Mesothelial cell of epicardium (in vitro differentiated cells): Measurements from ENCODE around the gene DGKD. TPM values are rescaled to one million over a fixed set of nuclear protein-coding genes. Genes with fewer than 3 reads are reported as not detected.

ENCODE experiments used
- DNase-seq, 2 experiments: peaks; one replicate each; pipeline ENCODE4 v3.0.0; 2021; ENCODE audit warnings: low spot score in 2 of 2; ENCODE audit not compliant: unreplicated experiment in 2 of 2
- H3K27ac Mint-ChIP-seq: 2 replicates; pipeline ENCODE4 v1.8.0; 2021; ENCODE audit warnings: mixed read lengths
- H3K27me3 Mint-ChIP-seq: 2 replicates; pipeline ENCODE4 v1.8.0; 2021; ENCODE audit warnings: low read depth, mixed read lengths
- H3K36me3 Mint-ChIP-seq: 2 replicates; pipeline ENCODE4 v1.8.0; 2021; ENCODE audit warnings: mixed read lengths
- H3K4me1 Mint-ChIP-seq: 2 replicates; pipeline ENCODE4 v1.8.0; 2021; ENCODE audit warnings: mixed read lengths
- H3K4me3 Mint-ChIP-seq: 2 replicates; pipeline ENCODE4 v1.8.0; 2021; ENCODE audit warnings: mild to moderate bottlenecking, moderate library complexity, mixed read lengths
- H3K9me3 Mint-ChIP-seq: 2 replicates; pipeline ENCODE4 v1.8.0; 2021; ENCODE audit warnings: mixed read lengths
- total RNA-seq: library from RNA; stranded (reverse); gene quantifications from 3 replicates; pipeline ENCODE4 v1.2.1, GENCODE V29; 2021
- TF ChIP-seq, protein P1 (sequence below): fragments of 200-600 bp; sonication (generic); IDR thresholded peaks from one replicate; pipeline ENCODE4 v1.5.0; 2021; ENCODE audit warnings: antibody characterized with exemption; ENCODE audit not compliant: unreplicated experiment

The DGKD gene
- total RNA-seq, 1 donor from 2014 or later = 64.5 TPM

DNA sequence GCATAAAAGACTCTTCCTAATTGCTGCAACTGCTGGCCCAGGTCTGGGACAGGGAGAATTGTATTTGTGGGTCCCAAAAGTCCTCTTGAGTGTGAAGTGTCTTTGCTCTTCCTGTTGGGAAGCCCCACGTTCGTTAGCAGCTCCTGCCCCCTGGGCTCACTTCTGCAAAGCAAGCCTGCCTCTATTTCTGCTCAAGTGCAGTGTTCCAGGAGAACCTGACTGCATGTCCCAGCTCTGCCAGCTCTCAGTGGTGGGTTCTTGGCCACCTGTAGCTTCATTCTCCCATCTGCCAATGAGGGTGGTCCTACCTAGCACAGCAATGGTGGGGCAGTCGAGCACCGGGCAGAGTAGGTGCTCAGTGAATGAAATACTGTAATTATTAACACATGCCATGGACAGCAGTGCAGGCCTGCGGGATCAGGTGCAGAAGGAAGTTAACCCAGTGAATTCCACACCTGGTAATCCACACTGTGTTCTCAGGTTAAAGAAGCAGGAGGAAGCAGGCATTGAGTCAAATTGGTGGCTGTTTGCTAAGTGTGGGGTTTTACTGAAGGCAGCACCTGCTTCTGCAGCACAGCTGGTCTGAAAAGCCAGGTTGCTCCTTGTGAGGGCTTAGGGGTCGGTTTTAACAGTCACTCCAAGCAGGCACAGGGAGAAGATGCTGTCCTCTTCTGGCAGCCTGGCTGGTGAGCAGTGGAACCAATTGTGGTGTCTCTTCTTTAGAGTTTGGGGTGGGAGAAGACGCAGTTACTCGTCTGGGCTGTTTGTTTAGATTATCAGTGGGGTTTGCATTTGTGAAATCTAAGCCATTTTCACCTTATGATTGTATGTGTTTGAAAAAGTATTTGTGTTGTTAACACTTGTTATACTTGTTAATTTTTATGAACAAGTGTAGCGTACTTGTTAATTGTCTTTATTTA is 54.3 kb downstream of the DGKD start:
- H3K9me3 Mint-ChIP-seq = peaks cover 34% of the 10 kb centered on the region
- TF ChIP-seq, protein P1, sequence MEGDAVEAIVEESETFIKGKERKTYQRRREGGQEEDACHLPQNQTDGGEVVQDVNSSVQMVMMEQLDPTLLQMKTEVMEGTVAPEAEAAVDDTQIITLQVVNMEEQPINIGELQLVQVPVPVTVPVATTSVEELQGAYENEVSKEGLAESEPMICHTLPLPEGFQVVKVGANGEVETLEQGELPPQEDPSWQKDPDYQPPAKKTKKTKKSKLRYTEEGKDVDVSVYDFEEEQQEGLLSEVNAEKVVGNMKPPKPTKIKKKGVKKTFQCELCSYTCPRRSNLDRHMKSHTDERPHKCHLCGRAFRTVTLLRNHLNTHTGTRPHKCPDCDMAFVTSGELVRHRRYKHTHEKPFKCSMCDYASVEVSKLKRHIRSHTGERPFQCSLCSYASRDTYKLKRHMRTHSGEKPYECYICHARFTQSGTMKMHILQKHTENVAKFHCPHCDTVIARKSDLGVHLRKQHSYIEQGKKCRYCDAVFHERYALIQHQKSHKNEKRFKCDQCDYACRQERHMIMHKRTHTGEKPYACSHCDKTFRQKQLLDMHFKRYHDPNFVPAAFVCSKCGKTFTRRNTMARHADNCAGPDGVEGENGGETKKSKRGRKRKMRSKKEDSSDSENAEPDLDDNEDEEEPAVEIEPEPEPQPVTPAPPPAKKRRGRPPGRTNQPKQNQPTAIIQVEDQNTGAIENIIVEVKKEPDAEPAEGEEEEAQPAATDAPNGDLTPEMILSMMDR = no peak
- no peak overlapping the region for H3K27ac Mint-ChIP-seq
- H3K4me3 Mint-ChIP-seq = no peak overlapping the region
- H3K36me3 Mint-ChIP-seq = peaks cover 40% of the 10 kb centered on the region
- no peak for DNase-seq
- no peaks in the 10 kb centered on the region for H3K27me3 Mint-ChIP-seq
- no peaks in the 10 kb centered on the region for H3K4me1 Mint-ChIP-seq

- Mint-ChIP-seq H3K4me1 (no peaks in the 10 kb centered on the region), H3K9me3 (peaks cover 33% of the 10 kb centered on the region), H3K36me3 (peaks cover 36% of the 10 kb centered on the region), H3K4me3 (no peak overlapping the region), H3K27me3 (no peaks in the 10 kb centered on the region), H3K27ac (no peak overlapping the region)
- TF ChIP-seq, protein P1 = no peak
- no peak for DNase-seq
These were observed 55.1 kb downstream of the DGKD start for GRCh38 chr2:233409286-233409991.

- H3K4me1 Mint-ChIP-seq = no peaks in the 10 kb centered on the region
- no peak overlapping the region for H3K27ac Mint-ChIP-seq
These were observed 56.0 kb downstream of the DGKD start for GRCh38 chr2:233410196-233410760.

GRCh38 chr2:233411162-233411561 is 56.9 kb downstream of the DGKD start:
- peaks cover 28% of the 10 kb centered on the region for H3K9me3 Mint-ChIP-seq
- TF ChIP-seq, protein P1 = no peak
- H3K4me1 Mint-ChIP-seq = no peaks in the 10 kb centered on the region
- no peak overlapping the region for H3K4me3 Mint-ChIP-seq
- DNase-seq = no peak
- no peaks in the 10 kb centered on the region for H3K27me3 Mint-ChIP-seq
- H3K36me3 Mint-ChIP-seq = peaks cover 32% of the 10 kb centered on the region
- no peak overlapping the region for H3K27ac Mint-ChIP-seq

More at GRCh38 chr2:233410196-233410760, 56.0 kb downstream of the DGKD start:
- DNase-seq = no peak
- Mint-ChIP-seq H3K36me3 (peaks cover 34% of the 10 kb centered on the region), H3K9me3 (peaks cover 28% of the 10 kb centered on the region), H3K27me3 (no peaks in the 10 kb centered on the region), H3K4me3 (no peak overlapping the region)
- TF ChIP-seq, protein P1 = no peak

DNA sequence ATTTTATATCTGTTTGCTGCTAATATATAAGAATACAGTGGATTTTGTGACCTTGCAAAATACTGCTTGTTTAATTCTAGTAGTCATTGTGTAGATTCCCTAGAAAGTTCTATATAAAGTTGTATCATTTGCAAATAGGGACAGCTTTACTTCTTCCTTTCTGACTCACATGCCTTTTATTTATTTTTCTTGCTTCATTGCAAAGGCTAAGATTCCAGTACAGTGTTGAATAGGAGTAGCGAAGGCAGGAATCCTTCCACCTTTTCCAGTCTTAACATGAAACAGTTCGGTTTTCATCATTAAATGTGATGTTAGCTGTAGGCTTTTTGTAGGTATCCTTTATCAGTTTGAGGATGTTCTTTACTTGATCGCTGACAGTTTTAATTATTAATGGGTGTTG is 58.1 kb downstream of the DGKD start:
- no peak overlapping the region for H3K4me3 Mint-ChIP-seq
- H3K27ac Mint-ChIP-seq = no peak overlapping the region
- no peak for DNase-seq

More for the DNA sequence above, 58.1 kb downstream of the DGKD start:
- H3K27me3 Mint-ChIP-seq = no peaks in the 10 kb centered on the region
- peaks cover 24% of the 10 kb centered on the region for H3K36me3 Mint-ChIP-seq
- peaks cover 28% of the 10 kb centered on the region for H3K9me3 Mint-ChIP-seq
- TF ChIP-seq, protein P1 = no peak
- H3K4me1 Mint-ChIP-seq = no peaks in the 10 kb centered on the region
